Uterus (tissue), 4 donors: Measurements from ENCODE around the gene MLLT6. TPM values are rescaled to one million over a fixed set of nuclear protein-coding genes. Genes with fewer than 3 reads are reported as not detected.

ENCODE experiments used
- DNase-seq, 2 donors: peaks; one replicate each; pipeline ENCODE4 v3.0.0-alpha.2; 2019 to 2020
- H3K27ac ChIP-seq, 2 donors: fragments of 200-600 bp; sonication (generic); 1 replicate in 1 of 2; 2 replicates in 1 of 2; pipeline ENCODE4 v1.5.1; 2016 to 2018
- H3K27me3 ChIP-seq, 2 donors: fragments of 200-600 bp; sonication (generic); one replicate each; pipeline ENCODE4 v1.5.1; 2018 to 2019; ENCODE audit warnings: control low read depth in 1 of 2
- H3K36me3 ChIP-seq, 2 donors: fragments of 200-600 bp; sonication (generic); one replicate each; pipeline ENCODE4 v1.5.1; 2019; ENCODE audit warnings: control low read depth in 1 of 2
- H3K4me1 ChIP-seq, 2 donors: fragments of 200-600 bp; sonication (generic); one replicate each; pipeline ENCODE4 v1.5.1; 2018 to 2019; ENCODE audit warnings: control low read depth in 1 of 2
- H3K4me3 ChIP-seq, 2 donors: fragments of 200-600 bp; sonication (generic); 1 replicate in 1 of 2; 2 replicates in 1 of 2; pipeline ENCODE4 v1.5.1; 2018 to 2019; ENCODE audit warnings: mild to moderate bottlenecking in 1 of 2
- H3K9me3 ChIP-seq, 2 donors: fragments of 200-600 bp; sonication (generic); one replicate each; pipeline ENCODE4 v1.5.1; 2019; ENCODE audit warnings: control low read depth in 1 of 2
- CTCF ChIP-seq, 4 experiments: fragments of 200-600 bp in 2 of 4; fragments of 450-650 bp in 2 of 4; sonication (generic) in 2 of 4; IDR thresholded peaks; one replicate each; pipeline ENCODE4 v1.5.1; 2016 to 2019; ENCODE audit warnings: antibody characterized with exemption in 4 of 4, mild to moderate bottlenecking in 2 of 4, moderate library complexity in 1 of 4
- POLR2A ChIP-seq, 2 donors: fragments of 450-650 bp; IDR thresholded peaks; one replicate each; pipeline ENCODE4 v1.6.1; 2016; ENCODE audit warnings: antibody characterized with exemption in 2 of 2, mild to moderate bottlenecking in 1 of 2, moderate library complexity in 1 of 2
- intact Hi-C: fragments of 100-400 bp; cut with DNase I; formaldehyde crosslinking; loops from one replicate; pipeline ENCODE4 v1.15.1; 2023; ENCODE audit warnings: low total_unique reads
- total RNA-seq, 4 donors: library from RNA; depleted of rRNA in 3 of 4; stranded (reverse); fragments of >200 nt in 3 of 4; gene quantifications; one replicate each; pipeline versions ENCODE4 v1.1.0 to v1.2.4, GENCODE V29; 2014 to 2023
- donor health status: DM: yes; HTN: yes; CAD: no.

Gene MLLT6
- total RNA-seq, 4 donors from 2014 or later: 32.3 to 218 (median 60.3) TPM

- intact Hi-C loops: no loop called here
- Histone ChIP-seq H3K27me3 (no peaks in the 10 kb centered on the region), H3K27ac (peak overlapping the region; percentile 82 to 89), H3K4me1 (peaks cover 4 to 19% of the 10 kb centered on the region in 2 donors), H3K36me3 (no peaks in the 10 kb centered on the region), H3K4me3 (peak overlapping the region; percentile 78 to 93), H3K9me3 (no peaks in the 10 kb centered on the region)
- no peak for DNase-seq
- TF ChIP-seq POLR2A (IDR thresholded peaks at IDR 0.05) (no peak), CTCF (IDR thresholded peaks at IDR 0.05) (no peak)
Observed at GRCh38 chr17:38746849-38747462, 41.9 kb downstream of the MLLT6 start.

- no peaks in the 10 kb centered on the region for H3K27me3 ChIP-seq
- TF ChIP-seq CTCF (IDR thresholded peaks at IDR 0.05): peak in 1 of 4 experiments; percentile 22
- peak in 1 of 2 donors; percentile 27 for TF ChIP-seq POLR2A (IDR thresholded peaks at IDR 0.05)
- H3K4me3 ChIP-seq: peak overlapping the region; percentile 78 to 93
- H3K9me3 ChIP-seq: no peaks in the 10 kb centered on the region
- DNase-seq: peak; percentile 55 to 68
- intact Hi-C loops: no loop called here
- H3K27ac ChIP-seq: peak overlapping the region; percentile 82 to 89
- H3K36me3 ChIP-seq: no peaks in the 10 kb centered on the region
- peaks cover 0 to 13% of the 10 kb centered on the region in 2 donors for H3K4me1 ChIP-seq
Observed at GRCh38 chr17:38747463-38748148, 42.5 kb downstream of the MLLT6 start.

GRCh38 chr17:38748149-38748891 is 43.2 kb downstream of the MLLT6 start, which contains the start of gene PCGF2:
PCGF2 (minus strand) TSS chr17:38748336; CDS start chr17:38740402, 7,934 bp downstream.
- TF ChIP-seq CTCF (IDR thresholded peaks at IDR 0.05): no peak
- peak; percentile 33 to 64 for TF ChIP-seq POLR2A (IDR thresholded peaks at IDR 0.05)
- Histone ChIP-seq H3K4me1 (peaks cover 0 to 12% of the 10 kb centered on the region in 2 donors), H3K27me3 (no peaks in the 10 kb centered on the region), H3K27ac (peak within 1 kb of the TSS; percentile 82 to 89), H3K9me3 (no peaks in the 10 kb centered on the region), H3K36me3 (no peaks in the 10 kb centered on the region), H3K4me3 (peak within 1 kb of the TSS; percentile 78 to 93)
- DNase-seq: peak; percentile 94 to 96
- intact Hi-C loops: no loop called here

- intact Hi-C loops: no loop called here
- H3K4me1 ChIP-seq: peaks cover 0 to 17% of the 10 kb centered on the region in 2 donors
- H3K36me3 ChIP-seq: no peaks in the 10 kb centered on the region
- H3K27ac ChIP-seq: peak overlapping the region; percentile 82 to 89
- H3K9me3 ChIP-seq: no peaks in the 10 kb centered on the region
- no peaks in the 10 kb centered on the region for H3K27me3 ChIP-seq
- no peak for DNase-seq
- peak overlapping the region; percentile 78 to 93 for H3K4me3 ChIP-seq
- no peak for TF ChIP-seq POLR2A (IDR thresholded peaks at IDR 0.05)
- no peak for TF ChIP-seq CTCF (IDR thresholded peaks at IDR 0.05)
Observed at GRCh38 chr17:38748892-38749222, 43.8 kb downstream of the MLLT6 start.
